OCI-LY1 (cell line): ENCODE data around the gene CIB1.

ENCODE experiments used
- H2AFZ ChIP-seq: fragments of 200-600 bp; sonication (generic), shearing (Covaris generic); 2 replicates; pipeline ENCODE4 v1.6.0; 2014; ENCODE audit warnings: antibody characterized with exemption, mild to moderate bottlenecking, low read length
- H3F3A ChIP-seq: fragments of 200-600 bp; sonication (generic), shearing (Covaris generic); 2 replicates; pipeline ENCODE4 v1.6.0; 2014; ENCODE audit warnings: mild to moderate bottlenecking, antibody characterized with exemption, low read length, moderate library complexity; ENCODE audit not compliant: insufficient read depth
- H3K27ac ChIP-seq: fragments of 200-600 bp; sonication (generic); 2 replicates; pipeline ENCODE4 v1.5.1; 2014; ENCODE audit warnings: low read length, mixed run types, mild to moderate bottlenecking, low read depth; ENCODE audit not compliant: poor library complexity, severe bottlenecking
- H3K27me3 ChIP-seq: fragments of 200-600 bp; sonication (generic); 2 replicates; pipeline ENCODE4 v1.6.0; 2014; ENCODE audit warnings: antibody characterized with exemption, mild to moderate bottlenecking, low read length, moderate library complexity; ENCODE audit not compliant: insufficient read depth
- H3K36me3 ChIP-seq: fragments of 200-600 bp; sonication (generic); 2 replicates; pipeline ENCODE4 v1.6.1; 2014; ENCODE audit warnings: mild to moderate bottlenecking, antibody characterized with exemption, low read length, moderate library complexity, mixed read lengths; ENCODE audit not compliant: insufficient read depth
- H3K4me1 ChIP-seq: fragments of 200-600 bp; sonication (generic); 2 replicates; pipeline ENCODE4 v1.5.1; 2014; ENCODE audit warnings: mild to moderate bottlenecking, low read length, moderate library complexity; ENCODE audit not compliant: insufficient read depth, severe bottlenecking
- H3K4me2 ChIP-seq: fragments of 200-600 bp; sonication (generic), shearing (Covaris generic); 2 replicates; pipeline ENCODE4 v1.6.1; 2014; ENCODE audit warnings: low read length
- H3K4me3 ChIP-seq: fragments of 200-600 bp; sonication (generic); 2 replicates; pipeline ENCODE4 v1.5.1; 2014; ENCODE audit warnings: low read length, low read depth, mild to moderate bottlenecking, mixed read lengths; ENCODE audit not compliant: poor library complexity, severe bottlenecking
- H3K79me2 ChIP-seq: fragments of 200-600 bp; shearing (Covaris generic); 2 replicates; pipeline ENCODE4 v1.6.1; 2016; ENCODE audit warnings: mixed run types, low read length, mixed read lengths; ENCODE audit not compliant: insufficient read depth
- H3K9ac ChIP-seq: fragments of 200-600 bp; sonication (generic), shearing (Covaris generic); 2 replicates; pipeline ENCODE4 v1.6.1; 2014; ENCODE audit warnings: mild to moderate bottlenecking, low read length, mixed read lengths
- H3K9me2 ChIP-seq: fragments of 200-600 bp; sonication (generic), shearing (Covaris generic); 2 replicates; pipeline ENCODE4 v1.6.1; 2014; ENCODE audit warnings: low read depth, mild to moderate bottlenecking, low read length, mixed read lengths
- H3K9me3 ChIP-seq: fragments of 200-600 bp; shearing (Covaris generic); 2 replicates; pipeline ENCODE4 v1.6.1; 2014; ENCODE audit warnings: low read length, mixed read lengths
- H4K20me1 ChIP-seq: fragments of 200-600 bp; sonication (generic), shearing (Covaris generic); 2 replicates; pipeline ENCODE4 v1.6.0; 2016; ENCODE audit warnings: mild to moderate bottlenecking, low read length; ENCODE audit not compliant: insufficient read depth
- EZH2 ChIP-seq: fragments of 200-600 bp; sonication (generic), shearing (Covaris generic); IDR thresholded peaks from 2 replicates; pipeline ENCODE4 v1.8.0; 2017; ENCODE audit warnings: borderline replicate concordance, mixed run types, mild to moderate bottlenecking, antibody characterized with exemption, low read length, moderate library complexity, mixed read lengths
- TF ChIP-seq, protein P1 (sequence below): fragments of 200-600 bp; sonication (generic), shearing (Covaris generic); IDR thresholded peaks from 2 replicates; pipeline ENCODE4 v1.5.1; 2017; ENCODE audit warnings: mild to moderate bottlenecking, antibody characterized with exemption, low read length, moderate library complexity, mixed read lengths

Gene CIB1

DNA sequence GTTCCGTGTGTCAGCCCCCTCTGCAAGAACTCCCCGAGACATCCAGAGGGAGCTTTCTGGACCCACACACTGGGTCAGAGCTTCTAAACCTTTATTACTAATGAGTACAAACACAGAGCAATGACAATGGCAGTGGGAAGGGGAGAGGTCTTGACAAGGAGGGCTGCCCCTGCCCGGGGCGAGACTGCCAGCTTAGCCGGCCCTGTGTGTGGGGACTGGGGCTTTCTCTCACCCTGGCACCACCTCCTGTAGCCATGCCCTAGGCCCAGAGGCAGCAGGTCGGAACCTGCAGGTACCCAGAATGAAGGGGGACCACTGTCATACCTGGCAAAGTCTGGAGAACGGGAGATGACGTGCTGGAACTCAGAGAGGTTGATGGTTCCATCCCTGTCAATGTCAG lies 3.1 kb downstream of the CIB1 start:
- peaks cover 39% of the 10 kb centered on the region for H3K4me1 ChIP-seq
- H3K4me3 ChIP-seq: peak overlapping the region; percentile 90
- H4K20me1 ChIP-seq: no peaks in the 10 kb centered on the region
- no peaks in the 10 kb centered on the region for H3K27me3 ChIP-seq
- peaks cover 50% of the 10 kb centered on the region for H3K36me3 ChIP-seq
- H2AFZ ChIP-seq: no peak overlapping the region
- peak overlapping the region; percentile 71 for H3K27ac ChIP-seq
- peak overlapping the region; percentile 99 for H3K4me2 ChIP-seq
- no peaks in the 10 kb centered on the region for H3K9me2 ChIP-seq
- H3K9me3 ChIP-seq: no peaks in the 10 kb centered on the region
- H3F3A ChIP-seq: no peaks in the 10 kb centered on the region
- TF ChIP-seq, protein P1, sequence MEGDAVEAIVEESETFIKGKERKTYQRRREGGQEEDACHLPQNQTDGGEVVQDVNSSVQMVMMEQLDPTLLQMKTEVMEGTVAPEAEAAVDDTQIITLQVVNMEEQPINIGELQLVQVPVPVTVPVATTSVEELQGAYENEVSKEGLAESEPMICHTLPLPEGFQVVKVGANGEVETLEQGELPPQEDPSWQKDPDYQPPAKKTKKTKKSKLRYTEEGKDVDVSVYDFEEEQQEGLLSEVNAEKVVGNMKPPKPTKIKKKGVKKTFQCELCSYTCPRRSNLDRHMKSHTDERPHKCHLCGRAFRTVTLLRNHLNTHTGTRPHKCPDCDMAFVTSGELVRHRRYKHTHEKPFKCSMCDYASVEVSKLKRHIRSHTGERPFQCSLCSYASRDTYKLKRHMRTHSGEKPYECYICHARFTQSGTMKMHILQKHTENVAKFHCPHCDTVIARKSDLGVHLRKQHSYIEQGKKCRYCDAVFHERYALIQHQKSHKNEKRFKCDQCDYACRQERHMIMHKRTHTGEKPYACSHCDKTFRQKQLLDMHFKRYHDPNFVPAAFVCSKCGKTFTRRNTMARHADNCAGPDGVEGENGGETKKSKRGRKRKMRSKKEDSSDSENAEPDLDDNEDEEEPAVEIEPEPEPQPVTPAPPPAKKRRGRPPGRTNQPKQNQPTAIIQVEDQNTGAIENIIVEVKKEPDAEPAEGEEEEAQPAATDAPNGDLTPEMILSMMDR: no peak
- TF ChIP-seq EZH2: no peak
- peak overlapping the region; percentile 86; the same call in 1 of the 2 replicates for H3K9ac ChIP-seq
- H3K79me2 ChIP-seq: no peaks in the 10 kb centered on the region

DNA sequence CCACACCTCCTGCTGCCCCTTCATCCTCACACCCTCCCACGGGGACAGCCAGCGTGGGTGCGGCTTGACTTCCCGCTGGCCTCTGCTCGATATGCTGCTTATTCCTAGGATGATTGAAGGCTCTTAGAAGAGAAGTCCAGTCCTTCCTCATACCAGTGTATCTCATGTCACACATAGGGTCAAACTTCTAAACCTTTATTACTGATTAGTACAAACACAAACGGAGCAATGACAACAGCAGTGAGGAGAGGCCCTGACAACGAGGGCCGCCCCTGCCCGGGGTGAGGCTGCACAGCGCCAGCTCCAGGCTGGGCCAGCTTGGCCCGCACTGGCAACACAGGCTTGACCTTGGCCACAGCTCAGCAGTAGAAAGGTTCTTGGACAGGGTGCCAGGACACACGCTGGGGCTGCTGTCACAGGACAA lies 3.7 kb downstream of the CIB1 start:
- H4K20me1 ChIP-seq: no peaks in the 10 kb centered on the region
- no peaks in the 10 kb centered on the region for H3K9me3 ChIP-seq
- H3F3A ChIP-seq: no peaks in the 10 kb centered on the region
- no peak overlapping the region for H2AFZ ChIP-seq
- no peaks in the 10 kb centered on the region for H3K9me2 ChIP-seq
- H3K27me3 ChIP-seq: no peaks in the 10 kb centered on the region
- H3K27ac ChIP-seq: no peak overlapping the region
- H3K36me3 ChIP-seq: peaks cover 56% of the 10 kb centered on the region
- H3K4me3 ChIP-seq: no peak overlapping the region
- TF ChIP-seq EZH2: no peak
- TF ChIP-seq, protein P1: no peak
- no peak overlapping the region for H3K4me2 ChIP-seq
- no peak overlapping the region for H3K9ac ChIP-seq
- H3K79me2 ChIP-seq: no peaks in the 10 kb centered on the region
- H3K4me1 ChIP-seq: peaks cover 39% of the 10 kb centered on the region

DNA sequence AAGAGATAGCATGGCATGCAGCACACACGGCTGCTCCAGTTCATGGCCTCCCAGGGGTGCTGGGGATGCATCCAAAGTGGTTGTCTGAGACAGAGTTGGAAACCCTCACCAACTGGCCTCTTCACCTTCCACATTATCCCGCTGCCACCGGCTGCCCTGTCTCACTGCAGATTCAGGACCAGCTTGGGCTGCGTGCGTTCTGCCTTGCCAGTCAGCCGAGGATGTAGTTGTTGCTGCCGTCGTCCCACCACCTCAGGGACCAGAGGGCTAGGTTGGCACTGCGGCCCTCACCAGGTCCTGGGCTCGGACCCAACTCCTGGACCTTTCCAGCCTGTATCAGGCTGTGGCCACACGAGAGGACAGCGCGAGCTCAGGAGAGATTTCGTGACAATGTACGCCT lies 4.8 kb downstream of the CIB1 start:
- Histone ChIP-seq H3K79me2 (no peaks in the 10 kb centered on the region), H3K27ac (no peak overlapping the region), H3K9me3 (no peaks in the 10 kb centered on the region), H2AFZ (no peak overlapping the region), H3K4me3 (no peak overlapping the region), H3K9ac (no peak overlapping the region), H3K27me3 (no peaks in the 10 kb centered on the region), H3F3A (no peaks in the 10 kb centered on the region), H3K9me2 (no peaks in the 10 kb centered on the region), H3K4me2 (no peak overlapping the region), H4K20me1 (no peaks in the 10 kb centered on the region), H3K4me1 (peaks cover 30% of the 10 kb centered on the region), H3K36me3 (peaks cover 66% of the 10 kb centered on the region)
- TF ChIP-seq, protein P1: no peak
